Right renal pelvis (tissue), 4 donors: ENCODE data around the gene KLF2. TPM values are rescaled to one million over a fixed set of nuclear protein-coding genes. Genes with fewer than 3 reads are reported as not detected.

Experiments
- DNase-seq, 4 donors: peaks; one replicate each; pipeline ENCODE4 v3.0.0-alpha.2; 2013; ENCODE audit warnings: low read depth in 4 of 4, low spot score in 3 of 4, missing footprints in 1 of 4
- polyA plus RNA-seq, 4 donors: library from polyadenylated mRNA; unstranded; fragments of 120-200 nt; gene quantifications; one replicate each; pipeline ENCODE4 v1.2.1, GENCODE V29; 2013; ENCODE audit not compliant: insufficient read length in 4 of 4

KLF2 gene
- polyA plus RNA-seq, 4 donors, result 22.5 to 45.9 (median 25.2) TPM

GRCh38 chr19:16374436-16374835 is 49.8 kb downstream of the KLF2 start:
- no peak for DNase-seq

DNA sequence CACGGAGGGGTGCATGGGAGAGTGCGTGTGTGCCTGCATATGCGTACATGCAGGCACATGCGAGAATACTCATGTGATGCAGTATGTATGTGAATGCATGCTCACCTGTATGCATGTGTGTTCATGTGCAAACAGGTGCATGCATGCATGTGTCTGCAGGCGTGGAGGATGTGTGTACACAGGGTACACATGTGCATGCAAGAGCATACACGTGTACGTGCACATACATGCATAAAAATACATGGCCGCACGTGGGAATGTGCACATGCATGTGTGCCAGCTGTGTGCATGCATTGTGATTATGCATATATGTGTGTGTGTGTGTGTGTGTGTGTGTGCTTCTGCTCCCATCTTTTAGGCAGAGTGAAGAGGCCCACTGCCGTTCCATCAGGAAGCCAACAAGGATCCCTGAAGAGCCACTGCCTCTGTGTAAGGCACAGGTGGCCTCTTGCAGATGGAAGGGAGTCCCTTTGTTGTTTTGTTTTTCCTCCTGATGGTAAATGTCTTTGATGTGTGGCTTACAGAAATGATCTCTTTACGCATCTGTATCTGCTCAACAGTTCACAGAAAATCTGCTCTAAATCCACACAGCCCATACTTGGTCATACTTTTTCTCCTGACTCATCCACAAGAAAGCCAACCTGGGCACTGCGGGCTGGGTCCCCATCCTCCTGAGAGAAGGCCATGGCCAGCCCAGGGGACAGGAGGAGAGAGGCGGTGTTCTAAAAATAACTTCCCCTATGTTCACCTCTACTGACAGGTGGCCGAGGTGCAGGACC is 50.7 kb downstream of the KLF2 start:
- DNase-seq, result no peak

- no peak for DNase-seq
Measured at GRCh38 chr19:16375936-16376185, 51.2 kb downstream of the KLF2 start.

GRCh38 chr19:16376241-16376640 is 51.6 kb downstream of the KLF2 start:
- DNase-seq, result no peak

DNA sequence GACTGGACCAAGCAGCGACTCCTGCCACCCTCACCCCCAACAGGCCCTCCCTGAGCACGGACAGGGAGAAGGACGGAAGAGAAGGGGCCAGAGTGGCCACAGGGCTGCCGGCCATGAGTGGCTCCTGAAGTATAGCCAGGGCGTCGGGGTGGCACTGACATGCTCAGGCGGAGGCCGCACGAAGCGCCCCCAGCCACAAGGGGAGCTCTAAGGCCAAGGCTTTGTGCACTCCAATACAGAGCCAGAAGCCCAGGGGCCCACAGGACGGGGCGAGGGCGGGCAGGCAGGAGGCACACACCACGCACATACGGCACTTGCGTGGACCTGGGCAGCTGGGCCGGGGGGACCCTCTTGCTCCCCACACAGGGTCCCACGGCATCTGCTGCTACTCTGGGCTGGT is 52.0 kb downstream of the KLF2 start:
- no peak for DNase-seq

DNA sequence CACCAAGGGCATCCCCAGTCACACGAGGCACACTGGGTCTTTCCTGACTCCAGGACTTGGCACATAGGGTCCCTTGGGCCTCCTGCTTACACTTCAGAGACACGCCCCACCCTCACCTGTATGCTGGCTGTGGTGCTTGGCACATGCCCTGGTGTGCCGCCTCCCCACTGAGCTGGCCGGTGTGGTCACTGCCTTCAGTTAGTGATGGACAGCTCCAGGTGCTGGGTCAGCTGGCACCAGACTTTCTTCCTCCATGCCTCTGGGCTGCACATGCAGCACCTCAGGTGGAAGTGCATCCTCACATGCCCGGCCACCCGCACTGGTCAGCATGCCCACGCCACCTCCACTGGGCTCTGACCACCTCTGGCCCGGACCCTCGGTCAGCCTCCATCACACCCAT is 52.9 kb downstream of the KLF2 start:
- DNase-seq, result no peak

Other genes with a start within 250 kb of the KLF2 start
- gene TPM4, start 248.3 kb upstream of the KLF2 start, polyA plus RNA-seq, result 100 to 1,000 TPM; 514 to 601 (median 585) TPM
- 10 to 100 TPM; 77.5 to 84.2 (median 79.1) TPM for gene RAB8A, start 212.9 kb upstream of the KLF2 start, polyA plus RNA-seq
- under 1 TPM; 0.30 to 0.95 (median 0.44) TPM for gene HSH2D, start 181.1 kb upstream of the KLF2 start, polyA plus RNA-seq
- gene CIB3, start 151.3 kb upstream of the KLF2 start, polyA plus RNA-seq, result not detected
- gene FAM32A, start 139.4 kb upstream of the KLF2 start, polyA plus RNA-seq, result 100 to 1,000 TPM; 117 to 128 (median 120) TPM
- gene AP1M1, start 126.9 kb upstream of the KLF2 start, polyA plus RNA-seq, result 10 to 100 TPM; 55.5 to 68.6 (median 59.8) TPM
- gene EPS15L1, start 147.1 kb downstream of the KLF2 start, polyA plus RNA-seq, result 10 to 100 TPM; 27.2 to 34.3 (median 30.0) TPM
- under 1 TPM in 2 of 4 donors, not detected in 2; 0.05 to 0.37 TPM for gene CALR3, start 171.3 kb downstream of the KLF2 start, polyA plus RNA-seq
- gene C19orf44, start 171.6 kb downstream of the KLF2 start, polyA plus RNA-seq, result 10 to 100 TPM; 11.7 to 17.1 (median 16.3) TPM
- 10 to 100 TPM; 35.5 to 49.4 (median 39.5) TPM for gene CHERP, start 217.6 kb downstream of the KLF2 start, polyA plus RNA-seq
- 10 to 100 TPM; 39.2 to 47.0 (median 43.5) TPM for gene SLC35E1, start 247.6 kb downstream of the KLF2 start, polyA plus RNA-seq